ENCODE data around the gene RUVBL2. TPM values are rescaled to one million over a fixed set of nuclear protein-coding genes. Genes with fewer than 3 reads are reported as not detected.

Gene RUVBL2
- total and polyA plus RNA-seq, 8 donors = 17.0 to 44.9 (median 32.6) TPM

- no peak for FAIRE-seq
- peak overlapping the region; percentile 53 to 80 (median 66) for H3K4me3 ChIP-seq
- intact Hi-C loops (cut with DNase I) = no loop called here
These were observed 1.7 kb upstream of the RUVBL2 start for GRCh38 chr19:48991873-48992580.

GRCh38 chr19:48992581-48993174, 1.0 kb upstream of the RUVBL2 start:
- WGBS, 2 donors = 0% methylated on average over 20 of the region's 20 CpGs
- FAIRE-seq = no peak
- peak; percentile 1 to 8 (median 2) for ATAC-seq

More at GRCh38 chr19:48991873-48992580, 1.7 kb upstream of the RUVBL2 start:
- no peaks in the 10 kb centered on the region for H3K27me3 ChIP-seq
- H3K9me3 ChIP-seq = no peaks in the 10 kb centered on the region
- TF ChIP-seq CTCF (IDR thresholded peaks at IDR 0.05) = no peak
- no peaks in the 10 kb centered on the region for H3K36me3 ChIP-seq
- ATAC-seq = peak in 3 of 4 donors; percentile 21 to 40 (median 35)
- peaks cover 5 to 15% (median 6%) of the 10 kb centered on the region in 3 donors for H3K4me1 ChIP-seq
- DNase-seq = peak in 2 of 6 donors; percentile 47 to 60
- H3K27ac ChIP-seq = peak overlapping the region in 2 of 4 donors; percentile 92 to 93
- WGBS, 2 donors = 17 to 19% methylated on average over 8 of the region's 8 CpGs

GRCh38 chr19:48994035-48994386, 324 bp downstream of the RUVBL2 start:
- peak overlapping the region; percentile 10 to 93 (median 80) for H3K27ac ChIP-seq
- intact Hi-C loops (cut with DNase I) = no loop called here
- H3K27me3 ChIP-seq = no peaks in the 10 kb centered on the region
- no peak for ATAC-seq
- no peaks in the 10 kb centered on the region for H3K9me3 ChIP-seq
- no peaks in the 10 kb centered on the region for H3K36me3 ChIP-seq
- no peak for TF ChIP-seq CTCF (IDR thresholded peaks at IDR 0.05)
- FAIRE-seq = no peak
- H3K4me1 ChIP-seq = peaks cover 5 to 15% (median 6%) of the 10 kb centered on the region in 3 donors
- no peak for DNase-seq
- peak overlapping the region; percentile 10 to 80 (median 66) for H3K4me3 ChIP-seq
- WGBS, 2 donors = 1 to 2% methylated on average over 12 to 13 of the region's 13 CpGs

More at GRCh38 chr19:48992581-48993174, 1.0 kb upstream of the RUVBL2 start:
- peaks cover 5 to 15% (median 6%) of the 10 kb centered on the region in 3 donors for H3K4me1 ChIP-seq
- DNase-seq = peak in 4 of 6 donors; percentile 28 to 72 (median 56)
- H3K27ac ChIP-seq = peak overlapping the region; percentile 62 to 93 (median 85)
- H3K27me3 ChIP-seq = no peaks in the 10 kb centered on the region
- peak overlapping the region; percentile 53 to 80 (median 66) for H3K4me3 ChIP-seq
- intact Hi-C loops (cut with DNase I) = no loop called here
- H3K9me3 ChIP-seq = no peaks in the 10 kb centered on the region
- no peaks in the 10 kb centered on the region for H3K36me3 ChIP-seq
- TF ChIP-seq CTCF (IDR thresholded peaks at IDR 0.05) = no peak

GRCh38 chr19:48997972-48998371, 4.3 kb downstream of the RUVBL2 start:
- FAIRE-seq (no peak), DNase-seq (peak in 2 of 6 donors; percentile 42 to 70)
- 43 to 54% methylated on average over 5 of the region's 5 CpGs for WGBS, 2 donors

More at GRCh38 chr19:48997972-48998371, 4.3 kb downstream of the RUVBL2 start:
- Histone ChIP-seq H3K4me3 (no peak overlapping the region), H3K36me3 (no peaks in the 10 kb centered on the region), H3K4me1 (peaks cover 5 to 8% (median 6%) of the 10 kb centered on the region in 3 donors), H3K27me3 (no peaks in the 10 kb centered on the region), H3K9me3 (no peaks in the 10 kb centered on the region), H3K27ac (no peak overlapping the region)
- intact Hi-C loops (cut with DNase I) = no loop called here
- TF ChIP-seq CTCF (IDR thresholded peaks at IDR 0.05) = peak in 1 of 4 donors; percentile 23
- no peak for ATAC-seq
